Superior temporal gyrus (tissue), 1 donor: Measurements from ENCODE around the gene NOD1.
"Not testable (repeated sequence)": the region's sequence is repeated elsewhere in the genome, so short reads cannot be mapped to it uniquely, and the experiment has no call there.

ENCODE experiments used
- DNase-seq: peaks from one replicate; pipeline ENCODE4 v3.0.0-alpha.2; 2016; ENCODE audit errors: extremely low spot score

NOD1 gene, protein sequence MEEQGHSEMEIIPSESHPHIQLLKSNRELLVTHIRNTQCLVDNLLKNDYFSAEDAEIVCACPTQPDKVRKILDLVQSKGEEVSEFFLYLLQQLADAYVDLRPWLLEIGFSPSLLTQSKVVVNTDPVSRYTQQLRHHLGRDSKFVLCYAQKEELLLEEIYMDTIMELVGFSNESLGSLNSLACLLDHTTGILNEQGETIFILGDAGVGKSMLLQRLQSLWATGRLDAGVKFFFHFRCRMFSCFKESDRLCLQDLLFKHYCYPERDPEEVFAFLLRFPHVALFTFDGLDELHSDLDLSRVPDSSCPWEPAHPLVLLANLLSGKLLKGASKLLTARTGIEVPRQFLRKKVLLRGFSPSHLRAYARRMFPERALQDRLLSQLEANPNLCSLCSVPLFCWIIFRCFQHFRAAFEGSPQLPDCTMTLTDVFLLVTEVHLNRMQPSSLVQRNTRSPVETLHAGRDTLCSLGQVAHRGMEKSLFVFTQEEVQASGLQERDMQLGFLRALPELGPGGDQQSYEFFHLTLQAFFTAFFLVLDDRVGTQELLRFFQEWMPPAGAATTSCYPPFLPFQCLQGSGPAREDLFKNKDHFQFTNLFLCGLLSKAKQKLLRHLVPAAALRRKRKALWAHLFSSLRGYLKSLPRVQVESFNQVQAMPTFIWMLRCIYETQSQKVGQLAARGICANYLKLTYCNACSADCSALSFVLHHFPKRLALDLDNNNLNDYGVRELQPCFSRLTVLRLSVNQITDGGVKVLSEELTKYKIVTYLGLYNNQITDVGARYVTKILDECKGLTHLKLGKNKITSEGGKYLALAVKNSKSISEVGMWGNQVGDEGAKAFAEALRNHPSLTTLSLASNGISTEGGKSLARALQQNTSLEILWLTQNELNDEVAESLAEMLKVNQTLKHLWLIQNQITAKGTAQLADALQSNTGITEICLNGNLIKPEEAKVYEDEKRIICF

GRCh38 chr7:30478349-30479201, at the start of gene NOD1:
NOD1 (minus strand) TSS chr7:30478784; CDS start chr7:30456921, 21,863 bp downstream.
- peak; percentile 48 for DNase-seq

- not testable (repeated sequence) for DNase-seq
Observed at GRCh38 chr7:30527297-30527696, 48.7 kb upstream of the NOD1 start.

DNA sequence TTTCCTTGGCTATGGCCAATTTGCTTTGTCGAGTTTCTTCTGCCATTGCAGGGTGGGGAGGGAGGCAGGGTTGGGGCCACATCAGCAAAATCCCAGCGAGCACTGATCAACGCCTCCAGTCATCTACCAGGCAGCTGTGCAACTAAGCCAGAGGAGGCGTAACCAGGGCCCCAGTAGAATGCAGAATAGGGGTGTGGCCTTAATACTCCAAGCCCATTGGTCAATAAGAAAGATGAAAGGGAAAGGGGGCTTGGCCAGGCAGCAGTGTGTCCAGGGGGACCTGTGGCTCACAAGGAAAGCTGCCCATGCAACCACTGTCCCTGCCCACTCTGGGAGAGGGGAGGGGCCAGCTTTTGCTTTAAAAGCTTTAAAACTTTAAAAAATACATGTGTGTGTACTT, 47.6 kb upstream of the NOD1 start:
- DNase-seq: no peak

DNA sequence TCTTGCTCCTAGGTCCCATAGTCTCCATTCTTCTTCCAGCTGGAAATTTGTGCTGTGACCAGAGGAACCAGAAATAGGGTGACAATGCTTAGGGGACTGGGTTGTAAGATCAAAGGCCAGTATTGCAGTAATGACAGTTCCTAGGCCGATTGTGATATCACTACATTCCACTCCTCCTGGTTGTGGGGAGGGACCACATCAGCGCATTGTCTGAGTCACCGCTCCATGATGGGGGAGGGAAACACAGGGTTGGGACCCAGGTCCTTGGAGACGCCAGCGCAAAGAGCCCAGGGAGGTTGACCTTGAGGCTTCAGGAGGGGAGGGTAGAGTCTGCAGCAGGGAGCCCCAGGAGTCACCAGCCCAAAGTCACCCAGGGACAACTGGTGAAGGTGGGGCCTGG, 46.8 kb upstream of the NOD1 start:
- no peak for DNase-seq

- DNase-seq: no peak
Observed at GRCh38 chr7:30524545-30524944, 46.0 kb upstream of the NOD1 start.

GRCh38 chr7:30523466-30523865, 44.9 kb upstream of the NOD1 start:
- DNase-seq: no peak

DNA sequence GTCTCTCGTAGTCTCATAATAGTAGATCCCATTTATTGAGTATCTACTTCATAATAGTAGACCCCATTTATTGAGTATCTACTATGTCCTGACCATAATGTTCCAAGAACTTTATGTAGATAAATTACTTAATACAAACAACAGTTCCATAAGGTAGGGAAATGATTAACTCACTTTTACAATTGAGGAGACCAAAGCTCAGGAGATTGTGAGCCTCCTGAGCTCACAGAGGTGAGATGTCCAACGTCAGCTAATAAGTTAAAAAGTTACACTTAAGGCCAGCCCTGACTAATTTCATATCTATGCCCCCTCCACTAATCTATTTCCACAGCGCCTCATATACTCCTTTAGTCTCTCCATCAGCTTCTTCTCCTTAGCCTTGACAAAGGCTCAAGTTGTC, 43.6 kb upstream of the NOD1 start:
- no peak for DNase-seq

GRCh38 chr7:30521532-30521931, 42.9 kb upstream of the NOD1 start:
- DNase-seq: no peak

GRCh38 chr7:30519122-30519521, 40.5 kb upstream of the NOD1 start:
- DNase-seq: no peak

DNA sequence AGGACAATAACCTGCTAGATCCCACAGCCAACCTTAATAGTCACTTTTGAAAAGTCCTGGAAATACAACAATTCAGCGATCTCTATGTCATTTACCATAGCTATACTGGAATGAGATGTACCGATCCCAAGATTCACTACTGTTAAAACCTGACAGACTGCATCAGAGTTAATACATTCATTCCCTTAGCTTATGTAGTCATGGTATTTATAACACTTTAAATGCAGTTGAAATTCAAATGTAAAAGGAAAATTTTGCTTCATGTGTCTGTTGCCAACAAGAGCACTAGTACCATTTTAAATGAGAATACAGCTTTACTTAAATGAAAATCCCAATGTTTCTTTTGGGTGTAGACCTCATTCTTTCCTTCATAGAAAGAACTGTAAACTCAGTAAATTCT, 37.2 kb upstream of the NOD1 start:
- DNase-seq: peak; percentile 45

DNA sequence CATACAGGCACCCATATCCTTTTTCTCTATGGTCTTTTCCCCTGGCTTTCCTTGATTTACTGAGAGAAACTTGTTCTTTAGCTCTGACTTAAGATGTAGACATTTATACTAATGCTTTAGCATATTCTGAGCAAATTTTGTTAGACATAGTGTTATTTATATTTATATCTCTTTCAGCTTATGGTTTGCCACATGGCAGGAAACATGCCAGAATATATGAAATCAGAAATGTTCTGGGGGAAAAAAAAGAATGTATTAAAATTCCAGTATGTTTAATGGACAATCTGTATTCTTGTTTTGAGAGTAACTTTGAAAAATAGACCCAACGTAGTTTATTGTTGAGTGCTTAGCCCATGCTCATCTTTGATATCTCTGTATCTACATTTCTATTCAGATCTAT, 36.2 kb upstream of the NOD1 start:
- DNase-seq: no peak

DNA sequence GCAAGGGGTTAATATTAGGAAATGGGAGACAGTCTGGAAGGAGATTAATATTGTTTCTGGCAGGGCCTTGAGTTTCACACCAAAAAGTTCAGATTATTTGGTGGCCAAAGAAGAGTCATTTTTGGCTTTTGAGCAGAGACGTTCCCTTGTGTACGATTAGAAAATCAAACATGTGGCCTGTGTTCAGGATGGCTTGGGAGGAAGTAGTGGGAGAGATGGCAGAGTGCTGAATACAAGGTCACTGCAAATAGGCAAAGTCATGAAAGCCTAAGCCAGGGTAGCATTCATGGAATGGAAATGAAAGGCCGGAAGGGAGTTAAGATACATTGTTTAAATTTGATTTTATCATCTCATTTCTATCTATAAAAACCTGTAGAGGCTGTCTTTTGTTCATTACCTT, 35.6 kb upstream of the NOD1 start:
- DNase-seq: no peak

GRCh38 chr7:30513762-30514161, 35.2 kb upstream of the NOD1 start:
- DNase-seq: no peak

- no peak for DNase-seq
Observed at GRCh38 chr7:30511973-30512662, 33.5 kb upstream of the NOD1 start.

GRCh38 chr7:30511494-30511893, 32.9 kb upstream of the NOD1 start:
- DNase-seq: no peak

DNA sequence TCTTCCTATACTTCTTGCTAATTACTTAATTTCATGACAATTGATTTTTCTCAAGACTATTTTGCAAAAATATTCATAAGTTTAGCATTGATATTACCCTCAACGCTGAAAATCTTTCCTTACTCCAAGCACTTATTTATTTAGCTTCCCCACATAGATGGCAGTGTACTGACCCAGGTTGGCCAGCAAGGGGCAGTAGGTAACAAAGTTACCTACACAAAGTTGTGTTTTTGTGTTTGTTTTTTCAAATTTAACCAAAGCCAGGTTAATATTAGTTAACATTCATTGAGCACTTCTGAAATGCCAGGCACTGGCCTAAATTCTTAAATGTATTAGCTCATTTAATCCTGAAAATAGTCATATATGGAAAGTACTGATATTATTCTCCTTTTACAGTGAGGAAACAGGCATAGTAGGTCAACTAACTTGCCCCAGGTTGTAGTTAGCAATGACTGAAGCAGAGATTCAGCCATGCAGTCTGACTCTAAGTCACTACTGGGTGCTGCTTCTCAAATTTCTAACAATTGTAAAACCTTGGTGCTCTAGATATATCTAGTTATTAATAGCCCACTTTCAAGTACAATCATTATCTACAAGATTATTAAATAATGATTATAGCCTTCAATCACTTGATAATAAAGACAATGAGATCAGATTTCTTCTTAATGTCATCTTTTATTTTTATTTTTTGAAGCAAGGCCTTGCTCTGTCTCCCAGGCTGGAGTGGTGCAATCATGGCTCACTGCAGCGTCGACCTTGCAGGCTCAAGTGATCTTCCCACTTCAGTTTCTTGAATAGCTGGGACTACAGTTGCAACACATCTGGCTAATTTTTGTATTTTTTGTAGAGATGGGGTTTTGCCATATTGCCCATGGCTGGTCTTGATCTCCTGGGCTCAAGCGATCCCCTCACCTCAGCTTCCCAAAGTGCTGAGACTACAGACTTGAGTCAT, 31.8 kb upstream of the NOD1 start:
- peak; percentile 51 for DNase-seq

- DNase-seq: not testable (repeated sequence)
Observed at GRCh38 chr7:30509171-30509857, 30.7 kb upstream of the NOD1 start.

DNA sequence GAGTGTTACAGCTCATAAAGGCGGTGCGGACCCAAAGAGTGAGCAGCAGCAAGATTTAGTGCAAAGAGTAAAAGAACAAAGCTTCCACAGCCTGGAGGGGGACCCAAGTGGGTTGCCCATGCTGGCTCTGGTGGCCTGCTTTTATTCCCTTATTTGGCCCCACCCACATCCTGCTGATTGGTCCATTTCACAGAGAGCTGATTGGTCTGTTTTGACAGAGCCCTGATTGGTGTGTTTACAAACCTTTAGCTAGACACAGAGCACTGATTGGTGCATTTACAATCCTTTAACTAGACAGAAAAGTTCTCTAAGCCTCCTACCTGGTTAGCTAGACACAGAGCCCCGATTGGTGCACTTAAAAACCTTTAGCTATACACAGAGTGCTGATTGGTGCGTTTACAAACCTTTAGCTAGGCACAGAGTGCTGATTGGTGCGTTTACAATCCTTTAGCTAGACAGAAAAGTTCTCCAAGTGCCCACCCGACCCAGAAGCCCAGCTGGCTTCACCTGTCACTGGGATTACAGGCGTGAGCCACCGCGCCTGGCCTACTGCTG, 28.8 kb upstream of the NOD1 start:
- not testable (repeated sequence) for DNase-seq

- no peak for DNase-seq
Observed at GRCh38 chr7:30505174-30505697, 26.7 kb upstream of the NOD1 start.
